ENCODE measurements around the gene SLAMF1.

DNA sequence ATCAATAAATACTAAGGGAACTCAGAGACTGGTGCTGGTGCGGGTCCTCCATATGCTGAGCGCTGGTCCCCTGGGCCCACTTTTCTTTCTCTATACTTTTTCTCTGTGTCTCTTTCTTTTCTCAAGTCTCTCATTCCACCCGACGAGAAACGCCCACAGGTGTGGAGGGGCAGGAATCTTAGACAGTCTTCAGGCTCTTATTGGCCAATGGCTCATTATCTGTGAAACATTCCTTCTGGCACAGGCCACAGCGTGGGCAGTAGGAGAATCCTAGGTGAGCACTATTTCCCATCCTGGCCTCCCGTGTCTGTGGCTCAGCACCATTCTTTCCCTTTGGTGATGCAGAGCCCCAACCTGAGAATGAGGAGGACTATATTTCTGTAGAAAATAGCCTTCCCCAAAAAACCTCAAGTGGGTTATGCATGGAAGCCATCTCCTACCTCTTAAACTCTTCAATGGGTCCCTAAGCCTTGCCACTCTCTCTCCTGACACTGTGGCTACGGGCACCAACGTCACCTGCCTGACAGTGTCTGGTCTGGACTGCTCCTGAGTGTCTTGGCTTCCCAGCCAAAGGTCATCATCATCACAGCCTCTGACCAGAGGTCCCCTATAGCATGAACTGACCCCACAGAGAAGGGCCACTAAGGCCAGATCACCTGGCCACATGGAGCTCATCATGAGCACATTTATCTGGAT lies 6.2 kb upstream of the SLAMF1 start:
- no peak for TF ChIP-seq POLR2A (IDR thresholded peaks at IDR 0.05)
- TF ChIP-seq, protein P1, sequence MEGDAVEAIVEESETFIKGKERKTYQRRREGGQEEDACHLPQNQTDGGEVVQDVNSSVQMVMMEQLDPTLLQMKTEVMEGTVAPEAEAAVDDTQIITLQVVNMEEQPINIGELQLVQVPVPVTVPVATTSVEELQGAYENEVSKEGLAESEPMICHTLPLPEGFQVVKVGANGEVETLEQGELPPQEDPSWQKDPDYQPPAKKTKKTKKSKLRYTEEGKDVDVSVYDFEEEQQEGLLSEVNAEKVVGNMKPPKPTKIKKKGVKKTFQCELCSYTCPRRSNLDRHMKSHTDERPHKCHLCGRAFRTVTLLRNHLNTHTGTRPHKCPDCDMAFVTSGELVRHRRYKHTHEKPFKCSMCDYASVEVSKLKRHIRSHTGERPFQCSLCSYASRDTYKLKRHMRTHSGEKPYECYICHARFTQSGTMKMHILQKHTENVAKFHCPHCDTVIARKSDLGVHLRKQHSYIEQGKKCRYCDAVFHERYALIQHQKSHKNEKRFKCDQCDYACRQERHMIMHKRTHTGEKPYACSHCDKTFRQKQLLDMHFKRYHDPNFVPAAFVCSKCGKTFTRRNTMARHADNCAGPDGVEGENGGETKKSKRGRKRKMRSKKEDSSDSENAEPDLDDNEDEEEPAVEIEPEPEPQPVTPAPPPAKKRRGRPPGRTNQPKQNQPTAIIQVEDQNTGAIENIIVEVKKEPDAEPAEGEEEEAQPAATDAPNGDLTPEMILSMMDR (IDR thresholded peaks at IDR 0.05) = no peak

Data from lower leg skin (tissue), 3 donors.